Hippocampal formation (tissue), 2 donors: ENCODE results near the gene GUCD1.

Experiments
- DNase-seq, 2 donors: peaks; one replicate each; lab custom pipeline; 2025; lab: John Stamatoyannopoulos, UW

Gene GUCD1

DNA sequence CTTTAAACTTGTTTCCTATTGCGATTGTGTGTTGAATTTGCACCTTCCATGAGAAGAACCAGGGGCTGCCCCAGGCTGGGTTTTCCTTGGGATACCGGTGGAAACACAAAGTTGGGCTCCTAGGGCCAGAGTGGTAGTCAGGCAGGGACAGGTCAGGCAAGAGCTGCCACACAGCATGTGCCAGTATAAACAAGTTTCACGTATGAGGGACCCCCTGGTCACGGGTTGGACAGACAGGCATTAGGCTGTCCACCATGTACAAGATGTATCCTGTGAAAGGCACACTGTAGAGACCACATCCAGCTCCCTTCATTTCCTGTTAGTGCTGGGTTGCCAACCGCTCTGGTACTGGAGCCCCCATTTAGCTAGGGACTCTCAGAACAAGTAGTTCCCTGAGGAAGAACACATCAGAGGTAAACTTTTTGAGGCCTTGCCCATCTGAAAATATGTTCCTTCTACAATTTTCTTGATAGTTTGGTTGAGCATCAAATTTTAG, 51.0 kb downstream of the GUCD1 start:
- no peak for DNase-seq

DNA sequence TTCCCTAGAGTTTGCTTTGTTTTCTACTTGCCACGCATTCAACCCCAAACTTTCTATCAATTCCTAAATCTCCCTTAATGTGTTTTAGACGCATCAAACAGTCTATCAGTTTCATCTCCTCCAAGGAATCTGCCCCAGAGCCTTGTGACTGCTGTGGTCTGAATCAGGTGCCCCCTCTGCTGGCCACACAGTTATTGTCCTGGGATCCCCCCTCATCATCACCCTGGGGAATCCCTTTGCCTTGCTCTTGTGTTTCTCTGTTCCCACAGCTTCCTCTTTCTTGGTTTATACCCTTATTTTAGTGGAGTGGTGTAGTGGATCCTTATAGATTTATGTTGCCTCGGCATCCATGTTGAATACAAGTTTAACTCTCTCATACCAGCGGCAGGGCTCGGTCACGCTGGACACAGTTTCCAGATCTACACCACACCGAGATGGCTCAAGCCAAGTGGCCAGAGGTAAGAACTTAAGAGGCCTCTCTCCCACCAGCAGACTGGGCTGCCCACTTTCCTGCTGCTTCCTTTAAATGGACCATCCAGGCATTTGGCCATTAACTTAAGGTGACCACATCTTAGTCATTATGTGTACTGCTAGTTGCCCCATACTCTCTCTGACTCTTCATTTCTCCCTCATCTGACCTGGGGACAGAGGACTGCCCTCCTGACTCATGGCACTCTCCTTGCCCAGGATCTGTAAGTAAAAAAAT, 51.6 kb downstream of the GUCD1 start:
- DNase-seq: peak in 1 of 2 donors; percentile 26

DNA sequence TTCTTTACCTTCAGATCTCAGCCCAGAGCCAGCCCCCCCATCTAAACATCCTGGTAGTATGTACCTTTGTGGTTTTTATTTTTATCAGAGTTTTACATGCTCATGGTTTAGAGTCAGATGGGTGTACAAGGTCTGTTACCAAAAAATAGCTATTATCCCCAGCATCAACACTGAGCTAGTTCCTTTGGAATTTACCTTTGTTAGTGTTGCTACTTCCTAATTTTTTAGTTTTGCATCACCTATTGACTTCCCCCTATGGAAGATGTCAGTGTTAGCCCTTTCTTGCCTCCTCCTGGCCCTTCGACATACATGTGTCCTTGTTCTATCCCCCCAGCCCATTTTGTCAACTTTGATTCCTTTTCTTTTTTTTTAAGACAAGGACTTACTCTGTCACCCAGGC, 52.4 kb downstream of the GUCD1 start:
- DNase-seq: no peak

DNA sequence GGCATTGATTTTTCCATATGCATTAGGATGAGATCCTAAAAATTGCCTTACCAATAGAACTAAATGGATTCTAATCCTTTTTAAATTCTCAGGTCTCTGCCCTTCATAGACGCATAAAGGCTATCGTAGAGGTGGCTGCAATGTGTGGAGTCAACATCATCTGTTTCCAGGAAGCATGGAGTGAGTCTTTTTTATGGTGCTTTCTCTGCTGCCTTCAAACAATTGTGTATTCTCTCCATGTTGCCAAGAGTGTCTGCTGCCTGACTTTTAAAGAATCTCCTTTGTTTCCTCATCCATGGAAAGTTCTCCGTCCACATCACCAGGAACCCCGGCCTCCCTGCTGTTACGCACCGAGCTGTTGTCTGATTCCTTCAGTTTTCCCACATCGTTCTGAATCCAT, 52.9 kb downstream of the GUCD1 start:
- no peak for DNase-seq

DNA sequence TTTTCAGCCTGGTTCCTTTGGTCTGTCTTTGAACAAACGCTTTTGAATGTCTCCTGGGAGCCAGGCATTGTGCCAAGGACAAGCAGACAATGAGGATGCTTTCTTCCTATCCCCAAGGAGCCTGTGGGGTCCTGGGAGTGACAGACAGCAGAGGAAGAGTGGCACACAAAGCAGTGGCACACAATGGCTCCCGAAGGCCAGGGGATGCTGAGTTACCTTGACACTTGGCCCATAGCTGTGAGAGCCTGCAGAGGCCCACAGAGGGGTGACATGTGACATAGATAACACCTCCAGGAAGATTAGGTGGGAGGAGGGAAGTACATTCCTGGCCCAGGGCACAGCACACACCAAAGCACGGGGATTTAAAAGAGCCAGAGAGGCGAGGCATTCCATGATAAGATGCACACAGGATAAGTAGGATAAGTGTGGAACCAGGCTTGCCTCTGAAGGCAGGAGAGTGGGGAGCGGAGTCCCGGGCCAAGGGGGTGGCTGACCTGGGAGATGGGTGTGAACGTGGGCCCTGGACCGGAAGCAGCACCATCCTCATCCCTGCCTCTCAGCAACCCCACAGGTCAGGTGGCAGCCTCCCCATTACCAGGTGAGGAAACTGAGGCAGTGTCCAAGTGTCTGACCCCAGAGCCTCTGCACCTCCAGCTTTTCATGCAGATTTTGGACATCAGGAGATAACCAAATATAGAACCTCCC, 53.5 kb downstream of the GUCD1 start:
- no peak for DNase-seq

DNA sequence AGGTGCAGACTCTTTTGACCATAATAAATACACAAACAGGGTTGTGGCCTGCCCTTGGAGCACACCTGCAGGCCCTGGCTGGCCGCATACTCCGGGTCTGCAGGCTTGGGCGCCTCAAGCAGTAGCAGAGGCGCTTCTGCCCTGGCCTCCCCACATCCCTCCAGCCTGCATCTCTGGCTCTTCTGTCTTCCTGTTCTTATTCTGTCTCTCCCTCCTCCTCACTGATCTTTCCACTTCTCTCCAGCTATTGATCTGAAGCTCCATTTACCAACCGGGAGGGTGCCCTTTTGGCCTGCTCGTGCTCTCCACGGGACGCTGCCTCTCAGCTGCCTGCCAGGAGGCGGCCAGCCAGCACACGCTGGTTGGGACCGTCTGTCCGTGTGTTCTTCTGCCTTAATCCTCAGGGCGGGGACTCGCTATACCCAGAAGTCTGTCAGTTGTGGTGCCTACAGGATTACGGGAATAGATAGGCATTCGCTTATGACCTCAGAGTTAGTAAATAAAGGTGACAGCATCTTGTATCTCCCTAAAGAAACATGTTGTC, 54.6 kb downstream of the GUCD1 start:
- DNase-seq: no peak

DNA sequence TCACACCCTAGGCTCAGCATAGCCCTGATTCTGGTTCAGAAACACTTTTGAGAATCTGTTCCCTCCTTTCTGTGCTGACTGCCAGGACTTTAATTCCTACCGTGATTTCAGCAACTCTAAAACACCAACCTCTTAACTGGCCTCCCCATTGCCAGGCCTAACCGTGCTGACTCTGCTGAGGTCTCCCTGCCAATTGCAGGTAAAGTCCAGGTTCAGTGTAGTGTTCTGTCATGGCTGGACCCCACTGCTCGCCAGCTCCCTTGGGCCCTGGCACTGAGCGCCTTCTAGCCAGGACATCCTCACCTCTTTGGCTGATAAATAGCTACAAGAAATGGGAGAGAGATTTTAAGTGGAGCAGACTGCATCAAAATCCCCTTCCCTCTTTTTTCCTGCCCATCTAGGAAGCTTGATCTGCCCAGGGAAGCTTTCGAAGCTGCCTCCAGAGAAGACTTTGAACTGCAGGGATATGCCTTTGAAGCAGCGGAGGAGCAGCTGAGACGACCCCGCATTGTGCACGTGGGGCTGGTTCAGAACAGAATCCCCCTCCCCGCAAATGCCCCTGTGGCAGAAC, 55.1 kb downstream of the GUCD1 start:
- DNase-seq: no peak

DNA sequence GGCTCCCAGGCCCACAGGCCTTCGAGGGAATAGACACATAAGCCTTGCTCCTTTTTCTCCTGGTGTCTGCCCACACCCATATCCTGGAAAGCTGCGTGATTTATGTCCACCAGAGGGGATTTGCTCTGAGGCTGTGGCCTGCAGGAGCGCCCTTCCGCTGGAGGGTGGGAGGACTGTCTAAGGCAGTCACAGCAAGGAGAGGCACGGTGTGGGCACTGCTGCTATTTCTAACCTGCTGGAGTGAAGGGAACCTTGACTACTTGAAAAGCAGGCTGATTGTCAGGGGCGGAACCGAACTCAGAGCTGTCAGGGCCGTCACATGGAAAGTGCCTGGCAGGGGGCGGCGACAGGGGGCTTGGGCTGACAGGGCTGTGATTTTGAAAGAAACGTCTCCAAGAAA, 56.1 kb downstream of the GUCD1 start:
- no peak for DNase-seq

DNA sequence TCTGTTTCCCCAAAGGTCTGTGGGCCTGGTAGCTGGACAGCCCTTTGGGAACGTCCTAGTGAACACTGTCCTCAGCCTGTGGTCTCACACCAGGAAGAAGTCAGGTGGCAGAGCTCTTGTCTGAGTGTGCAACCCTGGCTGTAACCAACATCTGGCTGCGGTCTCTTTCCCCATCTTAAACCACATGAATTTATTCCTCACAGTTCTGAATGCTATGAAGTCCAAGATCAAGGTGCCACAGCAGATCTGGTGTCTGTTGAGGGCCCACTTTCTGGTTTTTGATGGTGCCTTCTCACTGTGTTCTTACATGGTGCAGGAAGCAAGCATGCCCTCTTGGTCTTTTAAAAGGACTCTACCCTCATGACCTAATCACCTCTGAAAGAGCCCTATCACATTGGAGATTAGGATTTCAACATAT, 57.1 kb downstream of the GUCD1 start:
- no peak for DNase-seq

DNA sequence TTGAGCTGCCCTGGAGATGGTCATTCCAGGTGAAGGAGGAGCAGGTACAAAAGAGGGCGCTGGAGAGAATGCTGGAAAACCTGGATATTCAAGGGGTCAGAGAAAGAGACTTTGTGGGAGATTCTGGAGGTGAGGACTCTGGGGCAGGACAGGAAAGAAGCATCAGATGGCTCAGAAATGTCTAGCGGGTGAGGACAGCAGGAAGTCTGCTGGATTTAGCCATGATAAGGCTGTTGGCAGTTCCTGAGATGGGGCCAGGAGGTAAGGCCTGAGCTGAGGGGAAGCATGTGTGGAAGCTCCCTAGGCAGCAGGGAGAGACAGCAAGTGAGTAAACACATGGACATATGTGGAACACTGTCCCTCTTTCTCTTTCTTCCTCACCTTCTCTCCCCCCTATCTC, 58.3 kb downstream of the GUCD1 start:
- DNase-seq: no peak

DNA sequence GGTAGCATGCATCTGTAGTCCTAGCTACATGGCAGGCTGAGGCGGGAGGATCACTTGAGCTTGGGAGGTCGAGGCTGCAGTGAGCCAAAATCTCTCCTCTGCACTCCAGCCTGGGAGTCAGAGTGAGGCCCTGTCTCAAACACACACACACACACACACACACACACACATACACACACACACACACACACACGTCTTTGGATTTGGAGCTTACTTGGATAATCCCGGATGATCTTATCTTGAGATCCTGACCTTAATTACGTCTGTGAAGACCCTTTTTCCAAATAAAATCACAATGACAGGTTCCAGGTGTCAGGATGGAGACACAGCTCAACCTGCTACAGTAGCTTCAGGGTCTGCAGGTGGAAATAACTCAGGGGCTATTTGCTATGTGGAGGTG, 58.7 kb downstream of the GUCD1 start:
- no peak for DNase-seq

DNA sequence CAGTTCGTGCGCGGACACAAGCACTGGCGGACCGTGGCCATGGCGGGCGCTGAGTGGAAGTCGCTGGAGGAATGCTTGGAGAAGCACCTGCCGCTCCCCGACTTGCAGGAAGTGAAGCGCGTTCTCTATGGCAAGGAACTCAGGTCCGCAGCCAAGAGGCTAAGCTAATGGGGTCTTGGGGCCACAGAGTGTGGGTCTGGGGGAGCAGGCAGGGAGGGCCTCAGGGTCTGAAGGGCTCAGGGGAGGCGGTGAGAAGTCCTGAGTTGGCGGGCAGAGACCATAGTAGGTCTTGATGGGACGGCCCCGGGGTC, 59.6 kb downstream of the GUCD1 start:
- no peak for DNase-seq

DNA sequence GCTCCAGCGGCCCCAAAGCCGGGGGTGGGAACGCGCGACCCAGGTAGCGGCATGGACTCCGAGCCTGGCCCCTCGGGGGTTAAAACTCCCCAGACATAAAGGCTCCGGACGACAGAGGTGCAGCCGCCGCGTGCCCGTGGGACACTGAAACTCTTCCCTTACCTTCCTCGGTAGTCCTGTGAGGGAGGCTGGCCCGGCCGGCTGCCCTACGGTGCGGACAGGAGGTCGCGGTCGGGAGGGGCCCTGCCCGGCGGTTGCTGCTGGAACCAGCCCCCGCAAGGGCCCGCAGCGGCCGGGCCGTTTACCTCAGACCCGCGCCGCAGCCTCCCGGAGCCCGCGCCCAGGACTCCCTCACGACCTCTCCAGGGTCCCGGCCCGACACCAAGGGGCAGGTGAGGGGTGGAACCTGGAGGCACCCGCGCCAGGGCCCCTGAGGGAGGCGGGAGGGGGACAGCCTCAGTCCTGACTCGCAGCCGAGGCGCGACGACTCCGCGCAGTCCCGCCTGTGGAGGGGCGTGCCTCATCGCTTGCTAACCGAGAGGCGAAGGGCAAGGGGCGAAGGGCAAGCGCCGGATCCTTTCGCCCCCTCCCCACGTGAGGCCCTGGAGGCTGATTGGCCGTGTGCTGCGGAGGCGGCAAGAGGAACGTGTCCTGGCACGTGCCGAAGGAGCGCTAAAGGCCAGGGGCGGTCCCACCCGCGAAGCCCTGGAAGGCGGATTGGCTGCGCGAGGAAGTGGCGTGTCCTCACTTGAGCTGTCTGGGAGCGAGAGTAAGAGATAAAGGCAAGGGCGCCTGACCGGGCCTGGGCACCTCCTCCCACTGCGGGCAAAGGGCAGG, 60.2 kb downstream of the GUCD1 start, which contains the start of gene UPB1:
Gene UPB1, plus strand, starts transcription at position 805 of the 837 bp plus-strand sequence. CDS start 72 bp downstream, outside the sequence.
- no peak for DNase-seq

DNA sequence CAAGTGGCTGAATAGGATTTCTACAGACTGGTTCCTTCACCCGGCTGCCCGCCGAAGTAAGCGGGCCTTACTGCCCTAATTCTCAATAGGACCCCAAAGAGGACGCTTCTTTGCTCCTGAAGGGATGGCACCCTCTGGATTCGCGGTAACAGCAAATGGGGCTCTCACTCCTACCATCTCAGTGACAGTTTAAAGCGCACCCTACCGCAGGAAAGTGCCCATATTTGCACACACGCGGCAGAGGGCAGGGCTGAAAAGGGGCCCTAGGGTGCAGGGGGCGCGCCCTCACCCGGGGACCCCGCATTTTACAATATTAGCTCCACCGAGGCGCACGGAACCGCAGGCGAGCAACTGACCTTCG, 60.8 kb downstream of the GUCD1 start:
- DNase-seq: no peak

DNA sequence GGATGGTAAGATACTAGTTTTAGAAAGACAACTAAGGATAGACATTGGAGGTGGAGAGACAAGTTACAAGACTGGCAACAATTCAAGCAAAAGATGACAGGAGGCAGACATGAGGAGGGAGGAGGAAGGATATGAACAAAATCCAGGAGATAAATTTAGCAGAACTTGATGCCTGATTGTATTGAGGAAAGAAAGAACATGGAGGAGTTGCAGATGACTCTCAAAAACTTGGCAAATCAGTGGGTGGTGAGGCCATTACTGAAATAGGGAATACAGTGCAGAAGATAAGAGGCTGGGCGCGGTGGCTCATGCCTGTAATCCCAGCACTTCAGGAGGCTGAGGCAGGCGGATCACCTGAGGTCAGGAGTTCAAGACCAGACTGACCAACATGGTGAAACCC, 62.5 kb downstream of the GUCD1 start:
- no peak for DNase-seq
